SK-N-MC (cell line): Measurements from ENCODE around the gene GARIN6.

Source experiments
- EZH2 ChIP-seq: fragments of 200-600 bp; sonication (generic); IDR thresholded peaks from one replicate; pipeline ENCODE4 v1.6.1; 2017; ENCODE audit warnings: antibody characterized with exemption
- FOXP2 ChIP-seq: optimal IDR thresholded peaks from 2 replicates; pipeline ENCODE3; 2011; ENCODE audit warnings: mild to moderate bottlenecking, moderate library complexity; ENCODE audit not compliant: insufficient read depth; ENCODE audit errors: extremely low read length, control extremely low read depth
- POLR2AphosphoS5 ChIP-seq: IDR thresholded peaks from 2 replicates; pipeline ENCODE4 v1.6.1; 2012; ENCODE audit warnings: mild to moderate bottlenecking, low read depth, low read length, borderline replicate concordance

- TF ChIP-seq EZH2 (no peak), POLR2AphosphoS5 (no peak), FOXP2 (no peak)
Measured at GRCh38 chr12:99627459-99627858, 20.1 kb upstream of the GARIN6 start.
